ENCODE measurements around the gene SGSM1. TPM values are rescaled to one million over a fixed set of nuclear protein-coding genes. Genes with fewer than 3 reads are reported as not detected.

Gene SGSM1
- total and polyA plus RNA-seq, 10 donors: 0.16 to 1.3 (median 0.53) TPM

- no peak overlapping the region for H3K4me3 ChIP-seq
- H3K27me3 ChIP-seq (replicated peaks in 1 of 7): peaks cover 0 to 29% (median 0%) of the 10 kb centered on the region in 7 donors
- 67 to 82% (median 79%) methylated on average over 8 of the region's 8 CpGs for WGBS, 5 donors
- H3K9me3 ChIP-seq: no peaks in the 10 kb centered on the region
- no peak for DNase-seq
- TF ChIP-seq CTCF (IDR thresholded peaks at IDR 0.05 in 8 of 11, conservative IDR thresholded peaks at IDR 0.05 in 3 of 11) (no peak), POLR2AphosphoS5 (IDR thresholded peaks at IDR 0.05) (no peak), POLR2A (IDR thresholded peaks at IDR 0.05) (no peak)
- intact Hi-C loops (cut with DNase I; ENCODE audit: low total_unique reads): no loop called here
- H3K36me3 ChIP-seq: no peaks in the 10 kb centered on the region
- no peak overlapping the region for H3K27ac ChIP-seq
- no peaks in the 10 kb centered on the region for H3K4me1 ChIP-seq
Observed at GRCh38 chr22:24867323-24868022, 61.5 kb downstream of the SGSM1 start.

- TF ChIP-seq POLR2A (IDR thresholded peaks at IDR 0.05) (no peak), CTCF (IDR thresholded peaks at IDR 0.05 in 8 of 11, conservative IDR thresholded peaks at IDR 0.05 in 3 of 11) (no peak), POLR2AphosphoS5 (IDR thresholded peaks at IDR 0.05) (no peak)
- no peaks in the 10 kb centered on the region for H3K4me1 ChIP-seq
- peaks cover 0 to 29% (median 0%) of the 10 kb centered on the region in 7 donors for H3K27me3 ChIP-seq (replicated peaks in 1 of 7)
- DNase-seq: no peak
- H3K27ac ChIP-seq: no peak overlapping the region
- intact Hi-C loops (cut with DNase I; ENCODE audit: low total_unique reads): no loop called here
- H3K36me3 ChIP-seq: no peaks in the 10 kb centered on the region
- no peaks in the 10 kb centered on the region for H3K9me3 ChIP-seq
- no peak overlapping the region for H3K4me3 ChIP-seq
- WGBS, 5 donors: 83 to 96% (median 88%) methylated on average over 7 of the region's 7 CpGs
Observed at GRCh38 chr22:24868979-24869378, 63.0 kb downstream of the SGSM1 start.

- no peak for TF ChIP-seq POLR2AphosphoS5 (IDR thresholded peaks at IDR 0.05)
- TF ChIP-seq CTCF (IDR thresholded peaks at IDR 0.05 in 8 of 11, conservative IDR thresholded peaks at IDR 0.05 in 3 of 11): no peak
- no peak for TF ChIP-seq POLR2A (IDR thresholded peaks at IDR 0.05)
- Histone ChIP-seq H3K4me3 (no peak overlapping the region), H3K4me1 (no peaks in the 10 kb centered on the region), H3K36me3 (peaks cover 0 to 2% (median 0%) of the 10 kb centered on the region in 6 donors), H3K27ac (no peak overlapping the region), H3K27me3 (replicated peaks in 1 of 7) (peaks cover 0 to 16% (median 0%) of the 10 kb centered on the region in 7 donors), H3K9me3 (peaks cover 0 to 8% (median 5%) of the 10 kb centered on the region in 8 donors)
- intact Hi-C loops (cut with DNase I; ENCODE audit: low total_unique reads): no loop called here
- DNase-seq: no peak
- WGBS, 5 donors: 66 to 80% (median 77%) methylated on average over 7 of the region's 7 CpGs
Observed at GRCh38 chr22:24871611-24872205, 65.7 kb downstream of the SGSM1 start.

GRCh38 chr22:24873226-24873625 lies 67.2 kb downstream of the SGSM1 start:
- Histone ChIP-seq H3K4me1 (no peaks in the 10 kb centered on the region), H3K27me3 (replicated peaks in 1 of 7) (peaks cover 0 to 5% (median 0%) of the 10 kb centered on the region in 7 donors), H3K36me3 (peaks cover 0 to 6% (median 0%) of the 10 kb centered on the region in 6 donors), H3K4me3 (no peak overlapping the region), H3K27ac (no peak overlapping the region), H3K9me3 (peaks cover 0 to 11% (median 9%) of the 10 kb centered on the region in 8 donors)
- no peak for DNase-seq
- intact Hi-C loops (cut with DNase I; ENCODE audit: low total_unique reads): no loop called here
- WGBS, 5 donors: 53 to 68% (median 60%) methylated on average over 5 of the region's 5 CpGs
- TF ChIP-seq POLR2AphosphoS5 (IDR thresholded peaks at IDR 0.05) (no peak), CTCF (IDR thresholded peaks at IDR 0.05 in 8 of 11, conservative IDR thresholded peaks at IDR 0.05 in 3 of 11) (no peak), POLR2A (IDR thresholded peaks at IDR 0.05) (no peak)
